Caco-2 (cell line): ENCODE data around the gene SV2B. TPM values are rescaled to one million over a fixed set of nuclear protein-coding genes. Genes with fewer than 3 reads are reported as not detected.

Source experiments
- BruUV-seq: library from RNA; stranded (reverse); fragments of 400-500 nt; replicated peaks from 2 replicates; lab custom pipeline; 2021; lab: Mats Ljungman, UMichigan
- CTCF ChIA-PET: fragments of 300-600 bp; sonication (Branson Sonifier 250); formaldehyde crosslinking; loops from one replicate; lab custom pipeline; 2022; ENCODE audit warnings: antibody characterized with exemption; lab: Charles Lee
- POLR2A ChIA-PET: fragments of 300-600 bp; sonication (Branson Sonifier 250); formaldehyde crosslinking; loops from one replicate; lab custom pipeline; 2022; ENCODE audit warnings: antibody characterized with exemption; lab: Charles Lee
- DNase-seq, 2 experiments: peaks; one replicate each; pipeline versions ENCODE4 v3.0.0 to v3.0.0-alpha.2; 2020 to 2022
- H3K27me3 ChIP-seq: replicated peaks from 2 replicates; pipeline ENCODE4 v1.6.0; 2011; ENCODE audit warnings: low read length; ENCODE audit not compliant: control insufficient read depth, insufficient read depth
- H3K36me3 ChIP-seq: 2 replicates; pipeline ENCODE4 v1.5.1; 2011; ENCODE audit warnings: low read length; ENCODE audit not compliant: control insufficient read depth, insufficient read depth
- H3K4me1 ChIP-seq: fragments of 250-450 bp; sonication (Bioruptor Pico); 2 replicates; pipeline ENCODE4 v1.5.1; 2020; ENCODE audit warnings: mild to moderate bottlenecking
- H3K4me3 ChIP-seq: 2 replicates; pipeline ENCODE4 v1.5.1; 2011; ENCODE audit warnings: low read depth, mild to moderate bottlenecking, control low read depth, low read length
- H3K9me3 ChIP-seq: fragments of 250-450 bp; sonication (Bioruptor Pico); 2 replicates; pipeline ENCODE4 v1.5.1; 2020; ENCODE audit warnings: mild to moderate bottlenecking, moderate library complexity
- H3K27ac Mint-ChIP-seq: one replicate; pipeline ENCODE4 v1.8.0; 2022; ENCODE audit warnings: mixed read lengths; ENCODE audit not compliant: unreplicated experiment
- H3K27me3 Mint-ChIP-seq: one replicate; pipeline ENCODE4 v1.8.0; 2022; ENCODE audit warnings: mixed read lengths; ENCODE audit not compliant: insufficient read depth, unreplicated experiment
- H3K36me3 Mint-ChIP-seq: one replicate; pipeline ENCODE4 v1.8.0; 2022; ENCODE audit warnings: mild to moderate bottlenecking, mixed read lengths; ENCODE audit not compliant: insufficient read depth, unreplicated experiment
- H3K4me1 Mint-ChIP-seq: one replicate; pipeline ENCODE4 v1.8.0; 2022; ENCODE audit warnings: low read depth, mixed read lengths; ENCODE audit not compliant: unreplicated experiment
- H3K4me3 Mint-ChIP-seq: one replicate; pipeline ENCODE4 v1.8.0; 2022; ENCODE audit warnings: mild to moderate bottlenecking, moderate library complexity, mixed read lengths; ENCODE audit not compliant: unreplicated experiment
- H3K9me3 Mint-ChIP-seq: one replicate; pipeline ENCODE4 v1.8.0; 2022; ENCODE audit warnings: mixed read lengths; ENCODE audit not compliant: unreplicated experiment
- CTCF ChIP-seq, 2 experiments: fragments of 200-600 bp in 1 of 2; IDR thresholded peaks; 1 replicate in 1 of 2; 2 replicates in 1 of 2; pipeline versions ENCODE4 v1.5.1 to v1.8.0; 2011 to 2022; ENCODE audit warnings: antibody characterized with exemption in 1 of 2, control low read depth in 1 of 2, inconsistent platforms in 1 of 2, low read depth in 1 of 2, low read length in 1 of 2, mild to moderate bottlenecking in 1 of 2, moderate library complexity in 1 of 2; ENCODE audit not compliant: insufficient read depth in 1 of 2, severe bottlenecking in 1 of 2, unreplicated experiment in 1 of 2
- intact Hi-C: fragments of 100-400 bp; cut with micrococcal nuclease; formaldehyde crosslinking; loops from one replicate; pipeline ENCODE4 v1.10.0; 2022; ENCODE audit not compliant: unreplicated experiment
- total RNA-seq: library from RNA; stranded (reverse); gene quantifications from 2 replicates; pipeline ENCODE4 v1.2.3, GENCODE V29; 2022

SV2B gene
- total RNA-seq, 1 experiment from 2014 or later = not detected

- H3K9me3 ChIP-seq = no peaks in the 10 kb centered on the region
- no peak overlapping the region for H3K27ac Mint-ChIP-seq
- H3K4me3 Mint-ChIP-seq = no peak overlapping the region
- no peaks in the 10 kb centered on the region for H3K4me1 Mint-ChIP-seq
- ChIA-PET CTCF (interaction anchor here (0.7 to 1.1 kb wide), 2 partner anchors 236 to 246 kb away, joined by 3 to 5 read pairs; partner anchors contain the start of gene VPS33B), POLR2A (no interaction called here)
- intact Hi-C loops = no loop called here
- no peak overlapping the region for H3K4me3 ChIP-seq
- no peak for TF ChIP-seq CTCF (IDR thresholded peaks at IDR 0.05; ENCODE audit: insufficient read depth in 1 of 2, low read depth in 1 of 2, low read length in 1 of 2, severe bottlenecking in 1 of 2, unreplicated experiment in 1 of 2)
- H3K4me1 ChIP-seq = no peaks in the 10 kb centered on the region
- H3K27me3 Mint-ChIP-seq = peaks cover 8% of the 10 kb centered on the region
- peak in 1 of 2 experiments; percentile 10 for DNase-seq
- no TSS peak for BruUV-seq
- H3K9me3 Mint-ChIP-seq = no peaks in the 10 kb centered on the region
- no peaks in the 10 kb centered on the region for H3K36me3 ChIP-seq
- no peaks in the 10 kb centered on the region; the same call in 1 of the 2 replicates for H3K27me3 ChIP-seq
- H3K36me3 Mint-ChIP-seq = no peaks in the 10 kb centered on the region
Observed at GRCh38 chr15:91268510-91268909, 168.5 kb downstream of the SV2B start.

- H3K36me3 ChIP-seq = no peaks in the 10 kb centered on the region
- POLR2A ChIA-PET = no interaction called here
- CTCF ChIA-PET = interaction anchor here (1.7 kb wide), 1 partner anchor 215 kb away, joined by 31 read pairs; no protein-coding TSS in a partner anchor
- BruUV-seq = no TSS peak
- no peak for TF ChIP-seq CTCF (IDR thresholded peaks at IDR 0.05; ENCODE audit: insufficient read depth in 1 of 2, low read depth in 1 of 2, low read length in 1 of 2, severe bottlenecking in 1 of 2, unreplicated experiment in 1 of 2)
- H3K27me3 ChIP-seq = no peaks in the 10 kb centered on the region
- intact Hi-C loops = loop anchor here (1.0 to 10.0 kb wide), 5 partner anchors 24 to 618 kb away; partner anchors contain the start of genes HDDC3, MAN2A2 and UNC45A
- no peaks in the 10 kb centered on the region for H3K36me3 Mint-ChIP-seq
- DNase-seq = no peak
- H3K27me3 Mint-ChIP-seq = peaks cover 10% of the 10 kb centered on the region
- H3K4me3 ChIP-seq = no peak overlapping the region
- H3K4me3 Mint-ChIP-seq = no peak overlapping the region
- no peaks in the 10 kb centered on the region; the same call in 1 of the 2 replicates for H3K9me3 ChIP-seq
- no peaks in the 10 kb centered on the region for H3K4me1 Mint-ChIP-seq
- no peak overlapping the region for H3K27ac Mint-ChIP-seq
- H3K9me3 Mint-ChIP-seq = peaks cover 6% of the 10 kb centered on the region
- H3K4me1 ChIP-seq = no peaks in the 10 kb centered on the region
Observed at GRCh38 chr15:91270747-91271146, 170.7 kb downstream of the SV2B start.

GRCh38 chr15:91271565-91272153 lies 171.6 kb downstream of the SV2B start:
- Mint-ChIP-seq H3K4me3 (no peak overlapping the region), H3K27ac (no peak overlapping the region), H3K27me3 (peaks cover 10% of the 10 kb centered on the region), H3K36me3 (no peaks in the 10 kb centered on the region), H3K4me1 (no peaks in the 10 kb centered on the region), H3K9me3 (peaks cover 15% of the 10 kb centered on the region)
- Histone ChIP-seq H3K9me3 (no peaks in the 10 kb centered on the region; the same call in 1 of the 2 replicates), H3K27me3 (no peaks in the 10 kb centered on the region), H3K4me3 (no peak overlapping the region), H3K4me1 (no peaks in the 10 kb centered on the region), H3K36me3 (no peaks in the 10 kb centered on the region)
- peak; percentile 67 to 79 for TF ChIP-seq CTCF (IDR thresholded peaks at IDR 0.05; ENCODE audit: insufficient read depth in 1 of 2, low read depth in 1 of 2, low read length in 1 of 2, severe bottlenecking in 1 of 2, unreplicated experiment in 1 of 2)
- BruUV-seq = no TSS peak
- ChIA-PET POLR2A (no interaction called here), CTCF (interaction anchor here (0.6 to 1.7 kb wide), 13 partner anchors 13 to 624 kb away, joined by 3 to 31 read pairs (median 4); partner anchors contain the start of genes HDDC3, RCCD1 and UNC45A)
- DNase-seq = peak in 1 of 2 experiments; percentile 59
- intact Hi-C loops = loop anchor here (1.0 to 10.0 kb wide), 5 partner anchors 25 to 619 kb away; partner anchors contain the start of genes HDDC3, MAN2A2 and UNC45A
